ENCODE data around the gene ZNF341.
A peak's percentile ranks its signal among the peaks of the same experiment; 100 is the strongest.
"Not testable (repeated sequence)": the region's sequence is repeated elsewhere in the genome, so short reads cannot be mapped to it uniquely, and the experiment has no call there.

ZNF341 gene

GRCh38 chr20:33696448-33696847, 35.3 kb upstream of the ZNF341 start:
- Histone ChIP-seq H3K4me2 (no peak overlapping the region), H3K9me3 (replicated peaks in 1 of 11) (peaks cover 22 to 33% (median 27%) of the 10 kb centered on the region in 11 experiments; a peak in 21 of 22 replicates), H3K27me3 (no peaks in the 10 kb centered on the region), H3K27ac (no peak overlapping the region), H3K36me3 (no peaks in the 10 kb centered on the region), H3K9ac (peak overlapping the region in 1 of 11 experiments; percentile 35; a peak in 1 of 22 replicates), H4K20me1 (no peaks in the 10 kb centered on the region), H3K4me1 (peaks cover 17 to 51% (median 37%) of the 10 kb centered on the region in 10 experiments; a peak in 19 of 20 replicates), H3K4me3 (no peak overlapping the region)
- TF ChIP-seq Cebpa-rat (IDR thresholded peaks at IDR 0.05) = no peak

GRCh38 chr20:33697129-33697528, 34.7 kb upstream of the ZNF341 start:
- H3K4me2 ChIP-seq = peak overlapping the region in 1 of 11 experiments; percentile 35; a peak in 2 of 22 replicates
- no peaks in the 10 kb centered on the region for H3K27me3 ChIP-seq
- peak overlapping the region in 1 of 11 experiments; percentile 35; a peak in 1 of 22 replicates for H3K9ac ChIP-seq

GRCh38 chr20:33698966-33699365, 32.8 kb upstream of the ZNF341 start:
- not testable (repeated sequence) for H3K27ac ChIP-seq, H3K9ac ChIP-seq

More at GRCh38 chr20:33697129-33697528, 34.7 kb upstream of the ZNF341 start:
- TF ChIP-seq Cebpa-rat (IDR thresholded peaks at IDR 0.05) = no peak
- H3K36me3 ChIP-seq = no peaks in the 10 kb centered on the region
- peaks cover 27 to 39% (median 34%) of the 10 kb centered on the region in 11 experiments for H3K9me3 ChIP-seq (replicated peaks in 1 of 11)
- no peak overlapping the region for H3K27ac ChIP-seq
- no peak overlapping the region for H3K4me3 ChIP-seq
- no peaks in the 10 kb centered on the region for H4K20me1 ChIP-seq
- peaks cover 15 to 45% (median 30%) of the 10 kb centered on the region in 10 experiments; a peak in 19 of 20 replicates for H3K4me1 ChIP-seq

GRCh38 chr20:33700696-33701441, 30.9 kb upstream of the ZNF341 start:
- H3K4me2 ChIP-seq, H4K20me1 ChIP-seq, H3K4me3 ChIP-seq, H3K36me3 ChIP-seq, H3K9ac ChIP-seq, H3K27me3 ChIP-seq, H3K27ac ChIP-seq: not testable (repeated sequence)
- peaks cover 27 to 43% (median 37%) of the 10 kb centered on the region in 11 experiments for H3K9me3 ChIP-seq (replicated peaks in 1 of 11)
- peaks cover 0 to 21% (median 11%) of the 10 kb centered on the region in 10 experiments; a peak in 14 of 20 replicates for H3K4me1 ChIP-seq

More at GRCh38 chr20:33698966-33699365, 32.8 kb upstream of the ZNF341 start:
- H3K36me3 ChIP-seq, H4K20me1 ChIP-seq, H3K27me3 ChIP-seq, H3K4me3 ChIP-seq, H3K4me2 ChIP-seq: not testable (repeated sequence)
- H3K9me3 ChIP-seq (replicated peaks in 1 of 11) = peaks cover 27 to 43% (median 37%) of the 10 kb centered on the region in 11 experiments
- H3K4me1 ChIP-seq = peaks cover 3 to 39% (median 20%) of the 10 kb centered on the region in 10 experiments; a peak in 18 of 20 replicates

- 0 out of 22 replicates have a peak overlapping the region, but pooled peaks of 1 of the 11 experiments have one; percentile 58 for H3K4me2 ChIP-seq
- no peak overlapping the region for H3K4me3 ChIP-seq
- H3K9me3 ChIP-seq (replicated peaks in 1 of 11) = peaks cover 27 to 43% (median 37%) of the 10 kb centered on the region in 11 experiments
- H3K9ac ChIP-seq = no peak overlapping the region
- TF ChIP-seq Cebpa-rat (IDR thresholded peaks at IDR 0.05) = no peak
- H3K27ac ChIP-seq = no peak overlapping the region
- H3K4me1 ChIP-seq = peaks cover 0 to 21% (median 11%) of the 10 kb centered on the region in 10 experiments; a peak in 14 of 20 replicates
- no peaks in the 10 kb centered on the region for H3K27me3 ChIP-seq
- H4K20me1 ChIP-seq = no peaks in the 10 kb centered on the region
- H3K36me3 ChIP-seq = no peaks in the 10 kb centered on the region
These were observed 30.0 kb upstream of the ZNF341 start for GRCh38 chr20:33701629-33702450.

GRCh38 chr20:33702861-33703260, 28.9 kb upstream of the ZNF341 start:
- Histone ChIP-seq H3K36me3 (no peaks in the 10 kb centered on the region), H3K4me2 (peak overlapping the region in 8 of 11 experiments; percentile 19 to 66 (median 44); a peak in 13 of 22 replicates), H3K4me3 (no peak overlapping the region), H3K27me3 (no peaks in the 10 kb centered on the region), H3K9me3 (replicated peaks in 1 of 11) (peaks cover 27 to 40% (median 32%) of the 10 kb centered on the region in 11 experiments), H3K9ac (0 out of 22 replicates have a peak overlapping the region, but pooled peaks of 1 of the 11 experiments have one; percentile 24), H4K20me1 (no peaks in the 10 kb centered on the region), H3K27ac (no peak overlapping the region), H3K4me1 (peaks cover 0 to 16% (median 9%) of the 10 kb centered on the region in 10 experiments; a peak in 13 of 20 replicates)
- TF ChIP-seq Cebpa-rat (IDR thresholded peaks at IDR 0.05) = no peak

GRCh38 chr20:33703498-33704137, 28.2 kb upstream of the ZNF341 start:
- Histone ChIP-seq H3K9ac (no peak overlapping the region), H4K20me1 (no peaks in the 10 kb centered on the region), H3K4me1 (peaks cover 0 to 16% (median 9%) of the 10 kb centered on the region in 10 experiments; a peak in 13 of 20 replicates), H3K4me3 (no peak overlapping the region), H3K36me3 (no peaks in the 10 kb centered on the region), H3K27ac (no peak overlapping the region), H3K4me2 (peak overlapping the region in 7 of 11 experiments; percentile 19 to 66 (median 38); a peak in 9 of 22 replicates), H3K9me3 (replicated peaks in 1 of 11) (peaks cover 19 to 32% (median 25%) of the 10 kb centered on the region in 11 experiments; a peak in 21 of 22 replicates), H3K27me3 (no peaks in the 10 kb centered on the region)
- no peak for TF ChIP-seq Cebpa-rat (IDR thresholded peaks at IDR 0.05)

GRCh38 chr20:33704197-33704924, 27.4 kb upstream of the ZNF341 start:
- Histone ChIP-seq H3K9me3 (replicated peaks in 1 of 11) (peaks cover 15 to 25% (median 19%) of the 10 kb centered on the region in 11 experiments; a peak in 21 of 22 replicates), H3K36me3 (no peaks in the 10 kb centered on the region), H3K4me1 (peaks cover 0 to 16% (median 9%) of the 10 kb centered on the region in 10 experiments; a peak in 13 of 20 replicates), H3K27ac (no peak overlapping the region), H4K20me1 (no peaks in the 10 kb centered on the region), H3K9ac (no peak overlapping the region), H3K27me3 (no peaks in the 10 kb centered on the region), H3K4me3 (no peak overlapping the region), H3K4me2 (no peak overlapping the region)
- no peak for TF ChIP-seq Cebpa-rat (IDR thresholded peaks at IDR 0.05)

Measured in BLaER1 treated with 17β-estradiol and CSF1 and Interleukin-3, amounts not matched to agents 10 nM and 100 nM (cell line).